ENCODE results near the gene PTCD1. TPM values are rescaled to one million over a fixed set of nuclear protein-coding genes. Genes with fewer than 3 reads are reported as not detected.

Gene PTCD1
- total and polyA plus RNA-seq, 2 of the 8 experiments (the other 6 are each of a cell fraction or from before 2014, with no cell fraction given) = 7.5 to 7.6 TPM

DNA sequence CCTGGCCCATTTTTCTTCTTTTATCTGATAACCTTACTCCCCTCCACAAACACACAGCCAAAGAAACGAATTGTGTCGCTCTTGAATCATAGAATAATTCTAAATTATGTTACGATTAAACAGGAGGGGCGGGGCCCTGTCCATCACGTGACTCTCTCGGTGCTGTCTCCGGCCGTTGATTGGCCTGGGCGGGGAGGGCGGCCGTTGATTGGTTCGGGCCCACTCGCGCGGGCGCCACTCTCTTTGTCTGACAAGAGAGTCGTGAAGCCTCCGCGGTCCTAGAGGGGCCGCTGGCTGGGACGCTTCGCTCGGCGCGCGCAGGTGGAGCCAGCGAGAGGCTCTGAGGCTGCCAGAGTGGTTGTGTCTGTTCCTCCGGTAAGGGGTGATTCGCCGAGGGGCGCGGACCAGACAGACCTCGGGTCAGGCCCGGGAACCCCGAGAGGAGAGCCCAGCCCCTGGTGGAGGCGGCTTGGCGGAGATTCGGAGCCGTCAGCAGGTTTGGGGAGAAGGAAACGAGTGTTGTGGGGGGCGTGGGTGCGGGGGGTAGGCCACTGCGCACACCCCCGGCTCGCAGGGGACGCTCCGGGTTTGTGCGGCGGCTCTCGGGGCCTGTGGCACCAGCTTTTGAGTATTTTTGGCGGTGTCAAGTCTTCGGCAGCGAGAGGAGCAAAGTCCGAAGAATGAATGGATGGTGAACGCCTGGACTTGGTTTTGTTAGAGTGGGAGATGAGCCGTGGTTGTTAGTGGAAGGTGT lies 34.1 kb upstream of the PTCD1 start, which contains the start of gene ZNF789 (continued):
- TF ChIP-seq TAF7 (optimal IDR thresholded peaks at IDR 0.05; ENCODE audit: borderline replicate concordance, low read depth, low read length) (peak; percentile 90), KDM5A (IDR thresholded peaks at IDR 0.05; ENCODE audit: low read length) (0 out of 2 replicates have a peak, but pooled peaks have one; percentile 23), ZNF274 (IDR thresholded peaks at IDR 0.05; ENCODE audit: borderline replicate concordance, extremely low read depth, low read length) (no peak), ASH2L (IDR thresholded peaks at IDR 0.05; ENCODE audit: low read length) (no peak), SUZ12 (IDR thresholded peaks at IDR 0.05; ENCODE audit: low read length) (no peak), GABPA (IDR thresholded peaks at IDR 0.05; ENCODE audit: borderline replicate concordance, insufficient read depth, low read length) (no peak), RXRA (IDR thresholded peaks at IDR 0.05; ENCODE audit: insufficient read depth, low read depth, low read length) (no peak), CREB1 (IDR thresholded peaks at IDR 0.05) (no peak), BRCA1 (IDR thresholded peaks at IDR 0.05; ENCODE audit: low read depth, low read length) (no peak), GTF2F1 (IDR thresholded peaks at IDR 0.05; ENCODE audit: borderline replicate concordance, low read depth, low read length) (peak; percentile 78)
- TF ChIP-seq, protein P1, sequence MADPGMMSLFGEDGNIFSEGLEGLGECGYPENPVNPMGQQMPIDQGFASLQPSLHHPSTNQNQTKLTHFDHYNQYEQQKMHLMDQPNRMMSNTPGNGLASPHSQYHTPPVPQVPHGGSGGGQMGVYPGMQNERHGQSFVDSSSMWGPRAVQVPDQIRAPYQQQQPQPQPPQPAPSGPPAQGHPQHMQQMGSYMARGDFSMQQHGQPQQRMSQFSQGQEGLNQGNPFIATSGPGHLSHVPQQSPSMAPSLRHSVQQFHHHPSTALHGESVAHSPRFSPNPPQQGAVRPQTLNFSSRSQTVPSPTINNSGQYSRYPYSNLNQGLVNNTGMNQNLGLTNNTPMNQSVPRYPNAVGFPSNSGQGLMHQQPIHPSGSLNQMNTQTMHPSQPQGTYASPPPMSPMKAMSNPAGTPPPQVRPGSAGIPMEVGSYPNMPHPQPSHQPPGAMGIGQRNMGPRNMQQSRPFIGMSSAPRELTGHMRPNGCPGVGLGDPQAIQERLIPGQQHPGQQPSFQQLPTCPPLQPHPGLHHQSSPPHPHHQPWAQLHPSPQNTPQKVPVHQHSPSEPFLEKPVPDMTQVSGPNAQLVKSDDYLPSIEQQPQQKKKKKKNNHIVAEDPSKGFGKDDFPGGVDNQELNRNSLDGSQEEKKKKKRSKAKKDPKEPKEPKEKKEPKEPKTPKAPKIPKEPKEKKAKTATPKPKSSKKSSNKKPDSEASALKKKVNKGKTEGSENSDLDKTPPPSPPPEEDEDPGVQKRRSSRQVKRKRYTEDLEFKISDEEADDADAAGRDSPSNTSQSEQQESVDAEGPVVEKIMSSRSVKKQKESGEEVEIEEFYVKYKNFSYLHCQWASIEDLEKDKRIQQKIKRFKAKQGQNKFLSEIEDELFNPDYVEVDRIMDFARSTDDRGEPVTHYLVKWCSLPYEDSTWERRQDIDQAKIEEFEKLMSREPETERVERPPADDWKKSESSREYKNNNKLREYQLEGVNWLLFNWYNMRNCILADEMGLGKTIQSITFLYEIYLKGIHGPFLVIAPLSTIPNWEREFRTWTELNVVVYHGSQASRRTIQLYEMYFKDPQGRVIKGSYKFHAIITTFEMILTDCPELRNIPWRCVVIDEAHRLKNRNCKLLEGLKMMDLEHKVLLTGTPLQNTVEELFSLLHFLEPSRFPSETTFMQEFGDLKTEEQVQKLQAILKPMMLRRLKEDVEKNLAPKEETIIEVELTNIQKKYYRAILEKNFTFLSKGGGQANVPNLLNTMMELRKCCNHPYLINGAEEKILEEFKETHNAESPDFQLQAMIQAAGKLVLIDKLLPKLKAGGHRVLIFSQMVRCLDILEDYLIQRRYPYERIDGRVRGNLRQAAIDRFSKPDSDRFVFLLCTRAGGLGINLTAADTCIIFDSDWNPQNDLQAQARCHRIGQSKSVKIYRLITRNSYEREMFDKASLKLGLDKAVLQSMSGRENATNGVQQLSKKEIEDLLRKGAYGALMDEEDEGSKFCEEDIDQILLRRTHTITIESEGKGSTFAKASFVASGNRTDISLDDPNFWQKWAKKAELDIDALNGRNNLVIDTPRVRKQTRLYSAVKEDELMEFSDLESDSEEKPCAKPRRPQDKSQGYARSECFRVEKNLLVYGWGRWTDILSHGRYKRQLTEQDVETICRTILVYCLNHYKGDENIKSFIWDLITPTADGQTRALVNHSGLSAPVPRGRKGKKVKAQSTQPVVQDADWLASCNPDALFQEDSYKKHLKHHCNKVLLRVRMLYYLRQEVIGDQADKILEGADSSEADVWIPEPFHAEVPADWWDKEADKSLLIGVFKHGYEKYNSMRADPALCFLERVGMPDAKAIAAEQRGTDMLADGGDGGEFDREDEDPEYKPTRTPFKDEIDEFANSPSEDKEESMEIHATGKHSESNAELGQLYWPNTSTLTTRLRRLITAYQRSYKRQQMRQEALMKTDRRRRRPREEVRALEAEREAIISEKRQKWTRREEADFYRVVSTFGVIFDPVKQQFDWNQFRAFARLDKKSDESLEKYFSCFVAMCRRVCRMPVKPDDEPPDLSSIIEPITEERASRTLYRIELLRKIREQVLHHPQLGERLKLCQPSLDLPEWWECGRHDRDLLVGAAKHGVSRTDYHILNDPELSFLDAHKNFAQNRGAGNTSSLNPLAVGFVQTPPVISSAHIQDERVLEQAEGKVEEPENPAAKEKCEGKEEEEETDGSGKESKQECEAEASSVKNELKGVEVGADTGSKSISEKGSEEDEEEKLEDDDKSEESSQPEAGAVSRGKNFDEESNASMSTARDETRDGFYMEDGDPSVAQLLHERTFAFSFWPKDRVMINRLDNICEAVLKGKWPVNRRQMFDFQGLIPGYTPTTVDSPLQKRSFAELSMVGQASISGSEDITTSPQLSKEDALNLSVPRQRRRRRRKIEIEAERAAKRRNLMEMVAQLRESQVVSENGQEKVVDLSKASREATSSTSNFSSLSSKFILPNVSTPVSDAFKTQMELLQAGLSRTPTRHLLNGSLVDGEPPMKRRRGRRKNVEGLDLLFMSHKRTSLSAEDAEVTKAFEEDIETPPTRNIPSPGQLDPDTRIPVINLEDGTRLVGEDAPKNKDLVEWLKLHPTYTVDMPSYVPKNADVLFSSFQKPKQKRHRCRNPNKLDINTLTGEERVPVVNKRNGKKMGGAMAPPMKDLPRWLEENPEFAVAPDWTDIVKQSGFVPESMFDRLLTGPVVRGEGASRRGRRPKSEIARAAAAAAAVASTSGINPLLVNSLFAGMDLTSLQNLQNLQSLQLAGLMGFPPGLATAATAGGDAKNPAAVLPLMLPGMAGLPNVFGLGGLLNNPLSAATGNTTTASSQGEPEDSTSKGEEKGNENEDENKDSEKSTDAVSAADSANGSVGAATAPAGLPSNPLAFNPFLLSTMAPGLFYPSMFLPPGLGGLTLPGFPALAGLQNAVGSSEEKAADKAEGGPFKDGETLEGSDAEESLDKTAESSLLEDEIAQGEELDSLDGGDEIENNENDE (IDR thresholded peaks at IDR 0.05; ENCODE audit: insufficient replicate concordance, low read length) = no peak
